ENCODE measurements around the gene NAPEPLD.
"Not testable (repeated sequence)": the region's sequence is repeated elsewhere in the genome, so short reads cannot be mapped to it uniquely, and the experiment has no call there.

NAPEPLD gene

DNA sequence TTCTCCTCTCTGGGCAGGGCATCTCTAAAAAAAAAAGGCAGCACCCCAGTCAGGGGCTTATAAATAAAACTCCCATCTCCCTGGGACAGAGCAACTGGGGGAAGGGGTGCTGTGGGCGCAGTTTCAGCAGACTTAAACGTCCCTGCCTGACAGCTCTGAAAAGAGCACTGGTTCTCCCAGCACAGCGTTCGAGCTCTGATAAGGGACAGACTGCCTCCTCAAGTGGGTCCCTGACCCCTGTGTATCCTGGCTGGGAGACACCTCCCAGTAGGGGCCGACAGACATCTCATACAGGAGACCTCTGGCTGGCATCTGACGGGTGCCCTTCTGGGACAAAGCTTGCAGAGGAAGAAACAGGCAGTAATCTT is 42.2 kb downstream of the NAPEPLD start:
- not testable (repeated sequence) for DNase-seq

DNA sequence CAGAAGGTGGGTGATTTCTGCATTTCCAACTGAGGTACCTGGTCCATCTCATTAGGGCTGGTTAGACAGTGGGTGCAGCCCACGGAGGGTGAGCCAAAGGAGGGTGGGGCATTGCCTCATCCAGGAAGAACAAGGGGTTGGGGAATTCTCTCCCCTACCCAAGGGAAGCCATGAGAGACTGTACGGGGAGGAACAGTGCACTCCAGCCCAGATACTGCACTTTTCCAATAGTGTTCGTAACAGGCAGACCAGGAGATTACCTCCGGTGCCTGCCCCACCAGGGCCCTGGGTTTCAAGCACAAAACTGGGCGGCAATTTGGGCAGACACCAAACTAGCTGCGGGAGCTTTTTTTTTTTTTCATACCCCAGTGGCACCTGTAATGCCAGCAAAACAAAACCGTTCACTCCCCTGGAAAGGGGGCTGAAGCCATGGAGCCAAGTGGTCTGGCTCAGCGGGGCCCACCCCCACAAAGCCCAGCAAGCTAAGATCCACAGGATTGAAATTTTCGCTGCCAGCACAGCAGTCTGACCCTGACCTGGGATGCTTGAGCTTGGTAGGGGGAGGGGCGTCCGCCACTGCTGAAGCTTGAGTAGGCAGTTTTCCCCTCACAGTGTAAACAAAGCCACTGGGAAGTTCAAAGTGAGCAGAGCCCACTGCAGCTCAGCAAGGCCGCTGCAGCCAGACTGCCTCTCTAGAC is 42.7 kb downstream of the NAPEPLD start:
- no peak for DNase-seq

DNA sequence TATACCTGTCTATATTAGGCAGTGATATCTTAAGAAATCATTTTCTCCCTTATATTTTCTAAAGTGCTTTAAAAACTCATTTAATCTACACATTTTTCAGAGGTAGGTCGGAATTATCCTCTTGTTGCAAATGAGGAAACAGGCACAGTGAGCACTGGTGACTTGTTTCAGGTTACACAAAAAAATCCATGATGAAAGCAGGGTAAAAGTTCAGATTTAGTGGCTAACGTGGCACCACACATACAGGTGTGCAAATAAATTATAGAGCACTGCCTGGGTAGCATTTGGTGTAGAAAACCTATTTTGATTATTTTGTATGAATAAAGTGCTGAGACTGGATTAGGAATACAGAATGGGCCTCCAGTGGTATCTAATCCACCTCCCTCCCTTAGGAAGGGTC is 47.4 kb downstream of the NAPEPLD start:
- no peak for DNase-seq

DNA sequence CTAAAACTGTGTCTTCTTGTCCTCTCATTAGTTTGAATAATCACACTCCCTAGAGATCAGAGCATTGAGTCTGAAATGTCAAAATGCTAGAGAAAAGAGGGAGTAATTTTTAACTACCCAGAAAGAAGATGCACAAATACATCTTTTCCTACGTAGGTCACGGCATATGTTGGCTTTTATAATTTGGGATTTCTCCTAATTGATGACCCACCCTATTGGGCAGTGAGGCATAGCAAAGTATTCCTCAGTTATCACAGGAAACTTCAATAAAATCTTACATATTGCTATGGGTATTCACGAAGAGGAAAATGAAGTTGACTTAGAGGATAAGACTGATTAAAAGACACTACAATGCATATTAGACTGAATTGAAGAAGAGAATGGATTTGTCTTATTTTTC is 48.6 kb downstream of the NAPEPLD start:
- DNase-seq = no peak

DNA sequence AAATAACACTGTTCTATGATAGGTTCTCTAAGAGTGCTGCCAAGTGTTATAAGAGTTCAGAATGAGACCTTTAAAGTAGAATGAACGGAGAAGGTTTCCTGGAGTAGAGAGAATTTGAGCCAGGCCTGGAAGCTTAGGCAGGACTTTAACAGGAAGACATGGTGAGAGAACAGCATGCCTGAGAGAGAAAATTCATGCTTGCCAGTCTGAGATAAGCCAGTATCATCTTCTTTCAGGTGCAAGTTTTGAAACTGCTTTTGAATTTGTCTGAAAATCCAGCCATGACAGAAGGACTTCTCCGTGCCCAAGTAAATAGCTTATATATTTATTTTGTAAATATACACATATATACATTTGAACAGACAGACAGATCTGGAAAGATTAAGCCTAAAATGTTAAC is 51.9 kb downstream of the NAPEPLD start:
- no peak for DNase-seq

DNA sequence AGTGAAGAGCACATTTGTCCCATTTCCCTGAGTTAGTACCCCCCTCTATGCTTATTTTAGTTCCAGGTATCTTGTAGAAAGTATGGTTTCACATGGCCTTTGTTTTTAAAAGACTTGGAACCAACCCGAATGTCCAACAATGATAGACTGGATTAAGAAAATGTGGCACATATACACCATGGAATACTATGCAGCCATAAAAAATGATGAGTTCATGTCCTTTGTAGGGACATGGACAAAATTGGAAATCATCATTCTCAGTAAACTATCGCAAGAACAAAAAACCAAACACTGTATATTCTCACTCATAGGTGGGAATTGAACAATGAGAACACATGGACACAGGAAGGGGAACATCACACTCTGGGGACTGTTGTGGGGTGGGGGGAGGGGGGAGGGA is 53.3 kb downstream of the NAPEPLD start:
- not testable (repeated sequence) for DNase-seq

DNA sequence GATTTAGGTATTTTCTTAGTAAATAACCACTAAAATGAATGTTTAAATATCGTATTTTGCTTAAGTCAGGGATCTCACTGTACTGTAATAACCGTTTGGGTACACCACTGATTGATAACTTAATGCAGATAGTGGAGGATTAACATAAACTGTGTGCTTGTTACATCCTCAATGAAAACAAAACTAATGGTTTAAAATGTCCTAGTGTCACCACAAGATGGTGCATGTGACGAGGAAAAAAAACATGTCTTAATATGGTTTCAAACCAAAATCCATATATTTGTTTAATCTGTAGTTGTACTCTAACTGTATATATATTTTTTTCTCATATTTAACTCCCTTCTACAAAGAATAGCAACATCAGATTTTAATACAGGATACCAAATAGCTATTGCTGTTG is 54.8 kb downstream of the NAPEPLD start:
- DNase-seq = no peak

DNA sequence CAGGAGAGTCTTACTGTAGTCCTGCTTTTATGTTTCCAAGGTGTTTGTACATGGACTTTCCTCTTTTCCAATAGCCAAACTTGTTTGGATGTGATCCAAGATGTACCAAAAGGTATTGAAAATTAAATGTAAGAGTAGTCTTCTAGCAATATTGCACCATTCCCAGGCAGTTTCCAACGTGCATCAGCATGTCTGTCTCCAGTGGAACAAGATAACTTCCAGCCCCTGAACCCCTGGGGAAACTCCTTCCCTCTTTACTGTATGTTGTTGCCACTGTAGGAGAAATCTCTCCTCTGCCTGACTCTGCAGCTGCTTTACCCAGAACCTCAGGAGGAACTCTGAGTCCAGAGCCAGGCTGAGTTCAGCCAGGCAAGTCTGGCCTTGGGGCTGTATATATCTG is 55.5 kb downstream of the NAPEPLD start:
- DNase-seq = no peak

DNA sequence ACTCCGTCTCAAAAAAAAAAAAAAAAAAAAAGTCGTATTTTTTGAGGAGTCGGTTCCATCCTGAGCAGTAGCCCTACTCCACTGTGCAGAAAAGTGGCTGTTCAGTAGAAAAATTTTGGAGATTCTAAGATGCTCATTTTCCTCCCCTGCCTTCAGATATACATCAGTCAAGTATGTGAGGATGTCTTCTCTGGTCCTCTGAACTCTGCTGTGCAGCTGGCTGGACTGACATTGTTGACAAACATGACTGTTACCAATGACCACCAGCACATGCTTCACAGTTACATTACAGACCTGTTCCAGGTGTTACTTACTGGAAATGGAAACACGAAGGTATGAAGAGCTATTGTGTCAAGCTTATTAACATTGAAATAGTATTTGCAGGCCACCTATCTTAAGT is 56.6 kb downstream of the NAPEPLD start:
- not testable (repeated sequence) for DNase-seq

DNA sequence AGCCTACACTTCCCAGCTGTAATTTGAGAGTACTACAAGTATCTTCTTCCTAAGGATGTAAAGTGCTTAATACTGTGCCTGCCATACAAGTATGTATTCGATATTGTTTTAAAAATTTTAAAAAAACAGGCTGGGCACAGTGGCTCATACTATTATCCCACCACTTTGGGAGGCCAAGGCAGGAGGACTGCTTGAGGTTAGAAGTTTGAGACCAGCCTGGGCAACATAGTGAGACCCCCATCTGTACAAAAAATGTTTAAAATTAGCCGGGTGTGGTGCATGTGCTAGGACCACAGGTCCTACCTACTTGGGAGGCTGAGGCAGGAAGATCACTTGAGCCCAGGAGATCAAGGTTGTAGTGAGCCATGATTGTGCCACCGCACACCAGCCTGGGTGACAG is 65.7 kb downstream of the NAPEPLD start:
- DNase-seq = no peak

DNA sequence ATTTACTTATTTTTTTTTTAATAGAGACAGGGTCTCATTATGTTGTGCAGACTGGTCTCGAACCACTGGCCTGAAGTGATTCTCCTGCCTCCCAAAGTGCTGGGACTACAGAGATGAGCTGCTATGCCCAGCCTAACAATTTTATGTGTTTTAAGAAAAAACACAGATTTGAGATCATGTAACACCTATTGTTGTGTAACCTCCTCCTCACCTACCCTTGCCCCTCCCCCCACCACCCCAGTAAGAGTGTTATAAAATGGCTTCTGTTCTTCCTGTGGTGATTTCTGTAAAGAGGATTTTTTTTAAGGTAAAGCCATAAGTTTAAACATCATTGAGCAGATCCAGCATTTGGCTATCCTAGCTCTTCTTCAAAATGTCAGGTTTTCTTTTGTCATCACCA is 66.4 kb downstream of the NAPEPLD start:
- no peak for DNase-seq

DNA sequence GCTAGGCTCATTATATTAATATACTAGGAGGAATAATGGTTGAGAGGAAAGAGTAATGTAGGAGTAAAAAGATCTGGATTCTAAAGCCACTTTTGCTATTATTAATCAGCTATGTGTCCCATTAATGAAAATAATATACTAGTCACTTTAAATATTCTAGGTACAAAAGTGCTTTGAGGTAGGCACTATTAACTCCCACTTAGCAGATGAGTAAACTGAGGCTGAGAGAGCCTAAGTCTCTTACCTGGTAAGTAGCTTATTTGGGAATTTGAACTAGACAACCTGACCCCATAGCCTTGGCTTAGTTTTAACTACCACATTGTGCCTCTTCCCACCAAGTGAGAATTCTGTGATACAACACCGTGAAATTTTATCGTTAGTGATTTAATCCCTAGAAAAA is 68.0 kb downstream of the NAPEPLD start:
- no peak for DNase-seq

DNA sequence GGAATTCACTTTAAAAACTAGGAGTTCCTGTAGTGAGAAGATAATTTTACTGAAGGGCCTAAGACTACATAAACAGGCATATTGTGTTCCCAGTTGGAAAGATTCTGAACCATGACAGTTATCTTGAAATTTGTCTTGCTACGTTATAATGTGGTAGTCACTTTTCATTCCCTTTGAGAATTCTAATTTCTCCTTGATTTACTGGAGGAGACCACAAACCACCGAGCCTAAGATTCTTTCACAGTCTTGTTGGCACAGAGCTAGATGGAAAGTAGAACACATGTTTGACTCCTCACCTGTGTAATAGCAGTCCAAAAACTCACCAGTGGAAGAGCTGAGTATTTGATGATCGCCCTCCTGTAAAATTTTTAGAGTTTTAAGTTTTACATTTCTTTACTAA is 69.1 kb downstream of the NAPEPLD start:
- no peak for DNase-seq

DNA sequence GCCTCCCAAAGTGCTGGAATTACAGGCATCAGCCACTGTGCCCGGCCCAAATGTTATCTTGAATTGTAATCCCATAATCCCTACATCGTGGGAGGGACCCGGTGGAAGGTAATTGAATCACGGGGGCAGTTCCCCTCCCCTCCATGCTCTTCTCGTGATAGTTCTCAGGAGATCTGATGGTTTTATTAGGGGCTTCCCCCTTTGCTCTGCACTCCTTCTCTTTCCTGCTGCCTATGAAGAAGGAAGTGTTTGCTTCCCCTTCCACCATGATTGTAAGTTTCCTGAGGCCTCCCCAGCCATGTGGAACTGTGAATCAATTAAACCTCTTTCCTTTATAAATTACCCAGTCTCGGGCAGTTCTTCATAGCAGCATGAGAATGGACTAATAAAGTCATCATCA is 70.7 kb downstream of the NAPEPLD start:
- DNase-seq = not testable (repeated sequence)

DNA sequence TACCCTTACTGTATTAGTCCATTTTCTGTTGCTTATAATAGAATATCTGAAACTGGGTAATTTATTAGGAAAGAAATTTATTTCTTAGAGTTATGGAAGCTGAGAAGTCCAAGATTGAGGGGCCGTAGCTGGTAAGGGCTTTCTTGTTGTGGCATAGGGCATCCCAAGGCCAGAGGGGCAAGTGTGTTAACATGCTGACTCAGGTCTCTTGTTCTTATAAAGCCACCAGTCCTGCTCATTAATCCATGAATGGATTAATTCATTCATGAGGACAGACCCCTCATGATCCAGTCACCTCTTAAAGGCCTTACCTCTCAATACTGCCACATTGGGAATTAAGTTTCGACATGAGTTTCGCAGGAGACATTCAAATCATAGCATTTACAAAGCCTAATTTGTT is 71.6 kb downstream of the NAPEPLD start:
- DNase-seq = no peak

DNA sequence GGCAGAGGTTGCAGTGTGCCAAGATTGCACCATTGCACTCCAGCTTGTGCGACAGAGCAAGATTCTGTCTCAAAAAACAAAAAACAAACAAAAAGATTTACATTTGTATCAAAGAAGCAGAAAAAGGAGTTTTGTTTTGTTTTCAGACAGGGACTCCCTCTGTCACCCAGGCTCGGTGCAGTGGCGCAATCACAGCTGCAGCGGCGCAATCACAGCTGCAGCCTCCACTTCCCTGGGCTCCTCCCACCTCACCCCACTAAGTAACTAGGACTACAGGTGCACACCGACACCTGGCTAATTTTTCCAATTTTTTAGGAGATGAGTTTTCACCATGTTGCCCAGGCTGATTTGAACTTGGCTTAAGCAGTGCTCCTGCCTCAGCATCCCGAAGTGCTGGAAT is 72.1 kb downstream of the NAPEPLD start:
- no peak for DNase-seq

DNA sequence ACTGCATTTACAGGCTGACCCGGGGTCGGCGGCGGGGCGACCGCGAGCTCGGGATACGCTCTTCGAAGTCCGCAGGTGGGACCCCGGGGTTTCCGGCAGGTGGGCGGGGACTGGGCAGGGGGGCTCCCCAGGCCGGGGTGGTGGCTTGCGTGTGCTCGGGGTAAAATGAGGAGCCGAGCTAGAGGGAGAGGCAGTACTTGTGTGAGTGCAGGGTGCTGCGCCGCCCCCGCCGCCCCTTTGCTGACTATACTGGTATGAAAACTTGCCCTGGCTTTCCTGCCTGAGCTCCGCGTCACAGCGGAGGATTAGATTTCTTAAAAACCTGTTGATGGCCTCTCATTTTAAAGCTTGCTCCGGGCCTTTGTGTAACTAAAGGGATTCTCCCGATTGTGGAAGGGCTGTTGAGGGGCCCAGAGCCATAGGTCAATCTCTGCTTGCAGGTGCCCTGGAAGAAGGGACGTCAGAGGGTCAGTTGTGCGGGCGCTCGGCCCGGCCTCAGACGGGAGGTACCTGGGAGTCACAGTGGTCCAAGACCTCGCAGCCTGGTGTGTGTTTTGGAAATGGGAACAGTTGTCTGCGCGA is 73.5 kb downstream of the NAPEPLD start:
- DNase-seq = peak; percentile 35

DNA sequence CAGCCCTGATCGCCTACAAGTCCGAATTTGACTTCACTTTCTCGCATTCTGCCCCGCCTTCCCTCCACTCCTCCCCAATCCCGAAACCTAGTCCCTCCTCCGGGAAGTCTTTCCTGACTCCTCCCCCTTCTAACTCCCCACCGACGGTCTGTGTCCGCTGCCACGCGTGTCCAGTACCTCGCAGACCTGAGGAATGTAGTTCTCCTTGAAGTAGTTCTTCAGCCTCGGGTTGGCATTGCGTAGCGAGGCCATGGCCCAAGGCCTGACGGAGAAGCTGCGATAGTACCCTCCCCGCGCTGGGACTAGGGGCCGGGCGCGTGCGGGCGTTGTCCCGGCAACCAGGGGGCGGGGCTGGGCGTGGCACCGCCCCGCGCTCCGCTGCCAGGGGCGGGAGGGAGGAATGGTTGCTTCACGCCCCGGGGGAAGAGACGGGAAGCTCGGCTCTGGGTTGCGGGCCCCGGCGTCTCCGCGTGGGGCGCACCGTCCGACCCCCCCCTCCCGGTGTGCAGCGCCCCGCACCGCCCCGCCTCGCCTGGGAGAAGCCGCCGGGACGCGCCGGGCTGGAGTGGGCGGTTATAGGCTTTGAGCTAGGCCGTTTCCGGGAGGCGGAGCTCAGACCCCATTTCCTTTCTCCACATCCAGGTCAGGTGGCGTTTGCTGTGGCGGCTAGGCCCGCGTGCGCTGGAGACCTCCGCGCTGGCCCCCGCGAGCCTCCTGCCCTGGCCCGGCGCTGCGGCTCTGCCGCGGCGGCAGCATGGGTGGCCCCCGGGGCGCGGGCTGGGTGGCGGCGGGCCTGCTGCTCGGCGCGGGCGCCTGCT is 74.2 kb downstream of the NAPEPLD start, which contains the start of the genes ARMC10 and FBXL13:
ARMC10 (plus strand) TSS at position 622 of the 818 bp plus-strand sequence; CDS start at position 755, 133 bp downstream.
FBXL13 (minus strand) TSS at position 278 of the 818 bp plus-strand sequence.
- peak; percentile 86 for DNase-seq

DNA sequence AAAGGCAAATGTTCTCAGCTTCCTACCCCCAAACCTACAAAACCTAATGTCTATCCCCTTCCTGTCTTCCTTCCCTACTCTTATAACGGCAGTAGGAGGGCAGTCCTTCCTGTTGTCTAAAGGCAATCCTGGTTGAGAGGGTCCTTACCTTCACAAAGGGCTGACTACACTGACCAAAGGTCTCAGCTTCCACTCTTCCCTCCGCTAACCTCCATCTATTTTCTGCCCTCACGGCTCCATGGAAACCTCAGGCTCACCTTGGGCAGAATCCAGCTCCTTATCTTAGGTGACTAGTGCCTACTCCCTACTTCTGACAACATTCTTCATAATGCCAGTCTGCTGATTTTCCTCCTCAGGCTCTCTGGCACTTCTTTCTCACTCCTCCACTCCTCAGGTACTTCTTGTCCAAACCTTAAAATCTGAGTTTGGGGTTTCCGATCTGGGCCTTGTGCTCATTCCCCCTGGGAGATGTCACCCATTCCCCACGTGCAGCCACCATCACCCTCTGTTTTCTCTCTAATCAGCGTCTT is 74.8 kb downstream of the NAPEPLD start:
- no peak for DNase-seq

DNA sequence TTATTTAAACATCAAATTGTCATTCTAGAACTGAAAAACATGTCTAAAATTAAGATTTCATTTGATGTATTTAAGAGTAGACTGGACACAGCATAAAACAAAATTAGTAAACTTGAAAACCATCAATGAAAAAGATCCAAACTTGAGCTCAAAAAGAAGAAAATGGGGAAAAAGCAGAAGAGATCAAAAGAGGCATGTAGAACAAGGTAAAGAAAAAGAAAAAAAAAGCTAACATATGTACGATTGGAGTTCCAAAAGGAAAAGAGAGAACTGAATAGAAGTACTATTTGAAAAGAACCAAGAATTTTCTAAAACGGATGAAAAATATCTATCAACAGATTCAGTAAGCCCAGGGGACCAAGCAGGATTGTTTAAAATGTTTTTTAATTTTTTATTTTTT is 77.9 kb downstream of the NAPEPLD start:
- no peak for DNase-seq

DNA sequence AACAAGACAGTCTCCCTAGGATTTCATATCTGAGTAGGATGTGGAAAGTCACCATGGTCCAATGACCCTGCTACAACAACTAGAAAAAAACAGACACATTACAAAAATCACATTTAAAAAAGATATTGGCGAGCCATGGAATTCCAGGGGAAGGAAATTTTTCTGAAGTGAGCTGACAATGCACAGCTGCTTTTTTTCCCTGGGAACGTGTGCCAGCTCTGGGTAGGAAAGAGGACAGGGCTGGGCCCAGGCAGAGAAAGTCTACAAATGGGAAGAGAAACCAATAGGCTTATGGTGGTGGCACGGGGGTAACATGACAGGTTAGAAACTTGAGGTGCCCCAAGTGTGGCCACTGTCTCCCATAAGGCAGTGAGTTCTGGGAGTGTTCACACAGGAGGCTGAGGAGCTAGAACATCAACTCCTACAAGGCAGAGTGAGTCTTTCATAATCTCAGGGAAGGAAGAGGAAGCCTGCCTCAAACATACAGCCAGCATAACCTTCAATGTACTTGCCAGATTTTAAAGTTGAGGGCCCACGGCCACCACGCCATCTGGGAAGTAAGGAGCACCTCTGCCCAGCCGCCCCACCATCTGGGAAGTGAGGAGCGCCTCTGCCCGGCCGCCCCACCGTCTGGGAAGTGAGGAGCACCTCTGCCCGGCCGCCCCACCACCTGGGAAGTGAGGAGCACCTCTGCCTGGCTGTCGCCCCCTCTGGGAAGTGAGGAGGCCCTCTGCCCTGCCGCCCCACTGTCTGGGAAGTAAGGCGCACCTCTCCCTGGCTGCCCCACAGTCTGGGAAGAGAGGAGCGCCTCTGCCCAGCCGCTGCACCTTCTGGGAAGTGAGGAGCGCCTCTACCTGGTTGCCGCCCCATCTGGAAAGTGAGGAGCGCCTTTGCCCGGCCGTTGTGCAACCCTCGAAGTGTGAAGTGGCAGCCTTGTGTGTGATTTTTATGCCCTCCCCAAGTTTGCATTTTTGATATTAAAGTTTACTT is 80.2 kb downstream of the NAPEPLD start:
- DNase-seq = no peak

DNA sequence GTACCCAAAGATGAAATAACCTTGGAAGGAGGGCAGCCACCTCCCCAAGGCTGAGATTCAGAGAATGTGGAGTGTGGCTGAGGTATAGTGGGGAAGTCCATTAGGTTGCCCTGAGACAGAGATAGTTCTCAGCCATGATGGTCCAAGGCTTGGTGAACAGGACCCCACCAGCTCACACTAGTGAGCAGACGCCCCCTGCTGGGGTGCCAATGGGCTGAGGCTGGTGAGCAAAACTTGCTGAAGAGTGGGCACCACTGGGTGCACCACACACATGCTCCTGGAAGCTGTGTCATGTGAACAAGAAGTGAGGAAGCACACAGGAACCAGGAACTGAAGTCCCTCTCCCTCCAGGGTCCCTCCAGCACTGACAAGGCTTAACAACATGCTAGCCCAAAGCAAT is 83.2 kb downstream of the NAPEPLD start:
- peak; percentile 44 for DNase-seq
